Uterus (tissue), 4 donors: ENCODE results near the gene YIF1A. TPM values are rescaled to one million over a fixed set of nuclear protein-coding genes. Genes with fewer than 3 reads are reported as not detected.

Source experiments
- DNase-seq, 2 donors: peaks; one replicate each; pipeline ENCODE4 v3.0.0-alpha.2; 2019 to 2020
- H3K27ac ChIP-seq, 2 donors: fragments of 200-600 bp; sonication (generic); 1 replicate in 1 of 2; 2 replicates in 1 of 2; pipeline ENCODE4 v1.5.1; 2016 to 2018
- H3K27me3 ChIP-seq, 2 donors: fragments of 200-600 bp; sonication (generic); one replicate each; pipeline ENCODE4 v1.5.1; 2018 to 2019; ENCODE audit warnings: control low read depth in 1 of 2
- H3K36me3 ChIP-seq, 2 donors: fragments of 200-600 bp; sonication (generic); one replicate each; pipeline ENCODE4 v1.5.1; 2019; ENCODE audit warnings: control low read depth in 1 of 2
- H3K4me1 ChIP-seq, 2 donors: fragments of 200-600 bp; sonication (generic); one replicate each; pipeline ENCODE4 v1.5.1; 2018 to 2019; ENCODE audit warnings: control low read depth in 1 of 2
- H3K4me3 ChIP-seq, 2 donors: fragments of 200-600 bp; sonication (generic); 1 replicate in 1 of 2; 2 replicates in 1 of 2; pipeline ENCODE4 v1.5.1; 2018 to 2019; ENCODE audit warnings: mild to moderate bottlenecking in 1 of 2
- H3K9me3 ChIP-seq, 2 donors: fragments of 200-600 bp; sonication (generic); one replicate each; pipeline ENCODE4 v1.5.1; 2019; ENCODE audit warnings: control low read depth in 1 of 2
- POLR2A ChIP-seq, 2 donors: fragments of 450-650 bp; IDR thresholded peaks; one replicate each; pipeline ENCODE4 v1.6.1; 2016; ENCODE audit warnings: antibody characterized with exemption in 2 of 2, mild to moderate bottlenecking in 1 of 2, moderate library complexity in 1 of 2
- intact Hi-C: fragments of 100-400 bp; cut with DNase I; formaldehyde crosslinking; loops from one replicate; pipeline ENCODE4 v1.15.1; 2023; ENCODE audit warnings: low total_unique reads
- total RNA-seq, 4 donors: library from RNA; depleted of rRNA in 3 of 4; stranded (reverse); fragments of >200 nt in 3 of 4; gene quantifications; one replicate each; pipeline versions ENCODE4 v1.1.0 to v1.2.4, GENCODE V29; 2014 to 2023
- TF ChIP-seq, protein P1 (sequence below), 4 experiments: fragments of 200-600 bp in 2 of 4; fragments of 450-650 bp in 2 of 4; sonication (generic) in 2 of 4; IDR thresholded peaks; one replicate each; pipeline ENCODE4 v1.5.1; 2016 to 2019; ENCODE audit warnings: antibody characterized with exemption in 4 of 4, mild to moderate bottlenecking in 2 of 4, moderate library complexity in 1 of 4
- donor health status: DM: yes; HTN: yes; CAD: no.

The YIF1A gene
- total RNA-seq, 4 donors from 2014 or later = 38.9 to 101 (median 79.1) TPM

DNA sequence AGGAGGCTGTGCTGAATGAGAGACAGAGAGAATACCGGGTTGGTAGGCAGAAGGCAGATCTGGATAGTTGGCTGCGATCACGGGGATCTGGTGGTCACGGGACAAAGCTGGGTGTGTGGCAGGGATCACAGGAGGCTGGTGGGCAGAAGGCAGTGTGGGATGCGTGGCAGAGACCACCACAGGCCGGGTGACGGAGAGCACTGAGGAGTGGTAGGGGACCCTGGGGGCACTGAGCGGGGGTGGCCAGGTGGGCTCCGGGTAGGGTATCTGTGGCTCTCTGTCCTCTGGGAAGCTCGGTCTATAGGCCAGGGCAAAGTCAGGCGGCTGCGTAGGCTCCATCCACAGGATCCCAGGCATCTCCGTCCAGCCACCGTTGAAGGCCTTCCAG lies 26.5 kb upstream of the YIF1A start:
- peak overlapping the region; percentile 86 to 93 for H3K27ac ChIP-seq
- H3K4me3 ChIP-seq = peak overlapping the region in 1 of 2 donors; percentile 48
- no peaks in the 10 kb centered on the region for H3K9me3 ChIP-seq
- TF ChIP-seq POLR2A (IDR thresholded peaks at IDR 0.05) = no peak
- TF ChIP-seq, protein P1, sequence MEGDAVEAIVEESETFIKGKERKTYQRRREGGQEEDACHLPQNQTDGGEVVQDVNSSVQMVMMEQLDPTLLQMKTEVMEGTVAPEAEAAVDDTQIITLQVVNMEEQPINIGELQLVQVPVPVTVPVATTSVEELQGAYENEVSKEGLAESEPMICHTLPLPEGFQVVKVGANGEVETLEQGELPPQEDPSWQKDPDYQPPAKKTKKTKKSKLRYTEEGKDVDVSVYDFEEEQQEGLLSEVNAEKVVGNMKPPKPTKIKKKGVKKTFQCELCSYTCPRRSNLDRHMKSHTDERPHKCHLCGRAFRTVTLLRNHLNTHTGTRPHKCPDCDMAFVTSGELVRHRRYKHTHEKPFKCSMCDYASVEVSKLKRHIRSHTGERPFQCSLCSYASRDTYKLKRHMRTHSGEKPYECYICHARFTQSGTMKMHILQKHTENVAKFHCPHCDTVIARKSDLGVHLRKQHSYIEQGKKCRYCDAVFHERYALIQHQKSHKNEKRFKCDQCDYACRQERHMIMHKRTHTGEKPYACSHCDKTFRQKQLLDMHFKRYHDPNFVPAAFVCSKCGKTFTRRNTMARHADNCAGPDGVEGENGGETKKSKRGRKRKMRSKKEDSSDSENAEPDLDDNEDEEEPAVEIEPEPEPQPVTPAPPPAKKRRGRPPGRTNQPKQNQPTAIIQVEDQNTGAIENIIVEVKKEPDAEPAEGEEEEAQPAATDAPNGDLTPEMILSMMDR (IDR thresholded peaks at IDR 0.05) = no peak
- H3K4me1 ChIP-seq = peaks cover 0 to 16% of the 10 kb centered on the region in 2 donors
- DNase-seq = no peak
- intact Hi-C loops = no loop called here
- H3K27me3 ChIP-seq = no peaks in the 10 kb centered on the region
- no peaks in the 10 kb centered on the region for H3K36me3 ChIP-seq

DNA sequence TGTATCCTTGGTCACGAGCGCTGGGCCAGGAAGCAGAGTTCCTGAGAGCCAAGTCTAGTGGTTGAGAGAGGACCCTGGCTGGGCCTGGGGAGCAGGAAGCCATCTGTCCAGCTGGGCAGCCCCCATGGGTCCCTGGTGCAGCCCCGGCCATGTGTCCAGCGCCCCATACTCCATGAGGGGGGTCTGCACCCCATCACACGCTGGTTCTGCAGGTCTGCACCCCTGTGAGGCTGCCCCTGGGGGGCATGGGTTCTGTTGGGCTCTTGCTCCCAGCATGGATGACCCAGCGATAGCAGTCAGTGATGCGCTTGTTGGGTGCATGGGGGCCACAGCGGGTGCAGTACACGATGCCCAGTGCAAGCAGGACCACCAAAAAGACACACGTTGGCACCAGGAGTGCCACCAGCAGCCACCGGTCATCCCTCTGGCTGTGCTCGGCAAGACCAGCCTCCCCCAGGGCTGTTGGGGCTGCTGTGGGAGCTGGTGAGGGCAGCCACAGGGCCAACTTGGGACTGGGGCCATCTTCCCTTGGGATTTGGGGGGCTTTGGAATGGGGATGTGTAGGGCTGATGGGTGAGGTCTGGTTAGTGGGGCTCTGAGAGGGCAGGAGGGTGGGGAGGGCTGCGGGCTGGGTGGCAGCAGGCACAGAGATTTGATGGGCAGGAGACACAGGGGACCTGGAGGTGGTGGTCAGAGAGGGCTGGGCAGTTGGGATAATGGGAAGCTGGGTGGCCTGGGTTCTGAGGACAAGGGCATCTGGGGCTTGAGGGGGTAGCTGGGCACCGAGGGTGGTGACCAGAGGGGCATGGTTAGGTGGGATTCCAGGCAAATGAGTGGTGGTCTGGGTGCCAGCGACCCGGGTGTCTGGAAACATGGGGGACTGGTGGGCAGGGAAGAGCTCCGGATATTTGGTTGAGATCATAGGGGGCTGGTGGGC lies 25.9 kb upstream of the YIF1A start:
- no peak for TF ChIP-seq POLR2A (IDR thresholded peaks at IDR 0.05)
- DNase-seq = no peak
- peaks cover 0 to 16% of the 10 kb centered on the region in 2 donors for H3K4me1 ChIP-seq
- H3K4me3 ChIP-seq = peak overlapping the region in 1 of 2 donors; percentile 45
- intact Hi-C loops = no loop called here
- H3K27me3 ChIP-seq = no peaks in the 10 kb centered on the region
- H3K36me3 ChIP-seq = no peaks in the 10 kb centered on the region
- H3K9me3 ChIP-seq = no peaks in the 10 kb centered on the region
- peak overlapping the region; percentile 86 to 93 for H3K27ac ChIP-seq

DNA sequence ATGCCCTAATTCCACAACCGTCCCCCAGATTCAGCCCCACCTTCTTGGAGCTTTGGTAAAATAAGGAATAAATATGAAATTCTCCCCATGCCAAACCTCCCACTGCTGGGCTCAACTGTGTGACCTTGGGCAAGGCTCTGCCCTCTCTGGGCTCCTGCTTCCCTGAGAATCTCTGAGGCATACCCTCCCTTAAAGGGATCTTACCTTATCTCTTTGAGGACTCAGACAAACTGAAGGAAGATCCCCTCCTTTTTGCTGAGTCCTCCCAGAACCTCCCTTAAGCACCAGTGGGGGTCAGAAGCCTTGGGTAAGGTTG lies 25.2 kb upstream of the YIF1A start:
- Histone ChIP-seq H3K36me3 (no peaks in the 10 kb centered on the region), H3K4me3 (peak overlapping the region; percentile 43 to 45), H3K27ac (peak overlapping the region; percentile 86 to 93), H3K9me3 (no peaks in the 10 kb centered on the region), H3K27me3 (no peaks in the 10 kb centered on the region), H3K4me1 (peaks cover 0 to 16% of the 10 kb centered on the region in 2 donors)
- no peak for DNase-seq
- TF ChIP-seq, protein P1 (IDR thresholded peaks at IDR 0.05) = no peak
- no peak for TF ChIP-seq POLR2A (IDR thresholded peaks at IDR 0.05)
- intact Hi-C loops = no loop called here

DNA sequence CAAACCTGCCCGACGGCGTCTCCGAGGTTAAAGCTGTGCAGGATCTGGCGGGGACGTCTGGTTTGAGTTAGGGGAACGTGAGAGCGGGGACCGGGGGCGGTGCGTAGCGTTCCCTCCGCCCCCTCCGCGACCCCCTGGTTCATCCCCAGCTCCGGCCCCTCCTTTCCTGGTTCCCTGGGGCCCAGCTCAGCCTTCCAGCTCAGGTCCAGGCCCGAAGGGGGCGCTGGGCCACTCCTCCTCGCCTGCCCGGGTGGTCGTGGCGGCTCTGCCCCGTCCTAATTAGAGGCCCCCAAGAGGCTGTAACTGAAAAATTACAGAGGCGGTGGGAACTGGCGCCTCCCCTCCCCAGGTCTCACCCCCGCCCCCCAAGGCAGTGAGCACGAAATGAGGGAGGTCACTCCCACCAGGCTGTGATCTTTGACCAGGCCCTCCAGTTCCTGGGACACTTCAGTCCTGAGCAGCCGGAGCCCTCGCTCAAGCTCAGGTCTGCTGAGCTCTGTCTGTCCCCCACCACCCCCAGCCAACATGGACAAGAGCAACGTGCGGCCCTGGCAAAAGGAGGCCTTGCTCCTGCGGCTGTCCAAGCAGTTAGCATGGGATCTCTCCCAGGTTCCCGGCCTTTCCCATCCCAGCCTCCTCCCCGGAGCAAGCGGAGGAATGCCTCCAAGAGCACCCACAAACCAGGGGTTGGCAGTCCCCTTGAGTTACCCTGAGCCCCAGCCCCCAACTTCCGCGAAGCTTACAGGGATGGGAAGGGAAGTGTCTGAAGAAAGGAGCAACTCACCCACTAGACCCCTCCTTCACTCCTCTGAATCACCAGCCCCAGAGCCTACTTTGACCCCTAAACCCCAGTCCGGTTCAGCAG lies 24.6 kb upstream of the YIF1A start:
- no peaks in the 10 kb centered on the region for H3K36me3 ChIP-seq
- peaks cover 0 to 16% of the 10 kb centered on the region in 2 donors for H3K4me1 ChIP-seq
- DNase-seq = peak; percentile 42 to 74
- no peak for TF ChIP-seq POLR2A (IDR thresholded peaks at IDR 0.05)
- TF ChIP-seq, protein P1 (IDR thresholded peaks at IDR 0.05) = peak in 1 of 4 experiments; percentile 13
- no peaks in the 10 kb centered on the region for H3K27me3 ChIP-seq
- intact Hi-C loops = no loop called here
- H3K4me3 ChIP-seq = peak overlapping the region; percentile 43 to 45
- peak overlapping the region; percentile 86 to 93 for H3K27ac ChIP-seq
- no peaks in the 10 kb centered on the region for H3K9me3 ChIP-seq

DNA sequence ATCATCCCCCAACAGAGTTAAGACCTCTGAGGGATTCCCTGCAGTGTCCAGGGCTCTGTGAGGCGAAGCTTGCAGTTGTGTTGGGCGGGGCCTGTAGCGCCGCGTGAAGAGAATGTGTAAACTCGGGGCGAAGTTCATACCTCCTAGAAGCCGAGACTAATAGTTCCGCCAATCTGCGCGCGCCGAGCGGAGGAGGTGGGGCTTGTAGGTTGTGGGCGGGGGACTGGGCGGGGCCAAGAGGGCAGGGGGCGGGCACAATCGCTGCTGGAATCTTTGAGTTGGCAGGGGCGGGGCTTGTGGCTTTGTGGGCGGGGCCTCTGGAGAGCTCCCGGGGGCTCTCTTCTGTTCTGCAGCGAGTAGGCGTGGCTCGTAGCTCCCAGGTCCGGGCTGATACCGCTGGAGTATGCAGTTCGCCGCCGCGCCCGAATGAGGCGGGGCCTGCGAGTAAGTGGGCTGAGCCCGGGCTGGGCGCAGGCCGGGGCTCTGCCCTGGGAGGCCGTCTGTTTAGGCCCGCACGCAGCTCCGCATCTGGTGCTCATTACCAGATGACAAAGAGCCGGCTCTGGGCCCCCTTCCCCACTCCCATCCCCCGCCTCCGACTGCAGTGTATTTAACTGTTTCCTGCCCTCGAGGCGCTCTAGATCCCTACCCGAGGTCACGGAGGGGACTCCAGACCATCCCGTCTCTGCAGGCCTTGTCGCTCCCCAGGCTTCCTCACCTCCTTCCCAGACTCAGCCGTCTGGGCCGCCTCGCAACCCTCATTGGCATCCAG lies 23.8 kb upstream of the YIF1A start:
- Histone ChIP-seq H3K27me3 (no peaks in the 10 kb centered on the region), H3K36me3 (no peaks in the 10 kb centered on the region), H3K9me3 (no peaks in the 10 kb centered on the region), H3K4me3 (peak overlapping the region; percentile 43 to 45), H3K4me1 (peaks cover 0 to 10% of the 10 kb centered on the region in 2 donors), H3K27ac (peak overlapping the region; percentile 86 to 93)
- intact Hi-C loops = no loop called here
- peak; percentile 30 to 58 for TF ChIP-seq POLR2A (IDR thresholded peaks at IDR 0.05)
- TF ChIP-seq, protein P1 (IDR thresholded peaks at IDR 0.05) = no peak
- DNase-seq = peak; percentile 99
